Effector CD4-positive, alpha-beta T cell (primary cell): ENCODE data around the gene NRP1.
"Not testable (repeated sequence)": the region's sequence is repeated elsewhere in the genome, so short reads cannot be mapped to it uniquely, and the experiment has no call there.

Experiments used
- DNase-seq: peaks from one replicate; pipeline ENCODE4 v3.0.0-alpha.2; 2020

The NRP1 gene

DNA sequence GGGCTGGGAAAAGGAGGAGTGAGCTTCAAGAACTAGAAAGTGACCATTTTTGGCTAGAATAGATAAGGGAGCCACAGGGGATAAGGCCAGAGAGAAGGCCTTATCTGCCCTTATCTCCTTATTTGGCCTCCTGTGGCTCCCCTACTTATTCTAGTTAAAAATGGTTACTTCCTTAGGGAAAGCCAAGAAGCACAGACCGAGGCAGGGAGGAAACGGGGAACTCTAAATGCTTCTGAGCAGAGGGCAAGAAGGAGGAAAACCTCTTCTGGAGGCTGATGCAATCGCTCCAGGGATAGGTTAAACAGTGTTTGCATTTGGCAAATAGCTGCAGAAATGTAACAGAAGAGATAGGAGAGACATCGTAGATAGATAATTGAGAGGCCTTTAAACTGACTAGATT, 18.6 kb downstream of the NRP1 start:
- DNase-seq, result no peak

DNA sequence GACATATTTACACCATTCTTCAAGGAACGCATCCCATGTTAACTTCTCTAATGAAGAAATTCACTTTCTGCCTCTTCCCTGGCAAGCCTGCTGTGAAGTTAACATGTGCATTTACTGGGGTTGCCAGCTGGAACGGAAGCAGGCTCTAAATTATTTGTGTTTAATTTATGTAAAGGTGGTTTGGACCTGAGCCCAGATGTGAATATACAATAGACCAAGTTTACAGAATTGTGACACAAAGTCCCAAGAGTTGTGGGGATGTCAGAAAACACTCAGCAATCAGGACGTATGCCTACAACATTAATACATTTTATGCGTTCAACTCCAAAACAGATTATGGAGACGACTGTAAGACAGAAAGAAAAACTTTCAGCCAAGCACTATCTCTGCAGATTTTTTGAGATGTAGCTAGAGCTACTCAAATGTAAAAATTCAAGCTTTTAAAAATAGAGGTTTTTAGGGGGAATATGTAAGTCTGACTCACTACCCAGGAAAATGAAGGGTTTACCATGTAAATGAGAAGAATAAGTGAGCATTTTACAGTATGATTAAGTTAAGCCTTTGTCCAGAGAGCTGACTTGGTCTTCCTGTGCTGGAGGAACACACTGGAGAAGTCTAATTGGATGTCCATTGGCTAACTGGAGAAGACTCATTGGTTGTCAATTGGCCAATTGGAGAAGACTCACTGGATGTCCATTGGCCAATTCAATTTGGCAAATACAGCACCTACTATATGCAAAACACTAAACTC, 19.5 kb downstream of the NRP1 start:
- DNase-seq, result no peak

GRCh38 chr10:33311640-33312039, 22.8 kb downstream of the NRP1 start:
- no peak for DNase-seq

GRCh38 chr10:33310853-33311252, 23.6 kb downstream of the NRP1 start:
- DNase-seq, result no peak

DNA sequence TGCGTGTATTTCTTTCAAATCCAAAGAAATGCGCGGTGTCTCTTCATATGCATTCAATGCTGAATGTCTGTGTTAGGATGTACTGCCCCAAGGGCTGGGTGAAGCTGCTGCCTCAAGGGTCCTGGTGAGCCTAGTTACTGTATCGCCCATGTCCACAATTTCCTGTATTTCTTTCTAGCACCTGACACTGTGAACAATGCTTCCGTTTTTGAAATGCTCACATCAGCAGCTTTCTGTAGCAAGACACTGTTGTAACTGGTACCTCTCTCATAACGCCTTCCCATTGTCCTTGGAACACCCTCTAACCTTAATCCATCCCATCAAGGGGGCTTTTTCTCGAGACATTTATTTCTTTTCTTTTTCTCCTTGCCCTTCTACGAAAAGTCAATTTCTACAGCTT, 25.1 kb downstream of the NRP1 start:
- no peak for DNase-seq

DNA sequence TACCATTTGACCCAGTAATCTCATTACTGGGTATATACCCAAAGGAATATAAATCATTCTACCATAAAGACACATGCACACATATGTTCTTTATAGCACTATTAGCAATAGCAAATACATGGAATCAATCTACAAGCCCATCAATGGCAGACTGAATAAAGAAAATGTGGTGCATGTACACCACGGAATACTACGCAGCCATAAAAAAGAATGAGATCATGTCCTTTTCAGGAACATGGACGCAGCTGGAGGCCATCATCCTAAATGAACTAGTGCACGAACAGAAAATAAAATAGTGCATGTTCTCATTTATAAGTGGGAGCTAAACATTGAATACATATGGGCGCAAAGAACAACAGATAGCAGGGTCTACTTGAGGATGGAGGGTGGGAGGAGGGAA, 26.6 kb downstream of the NRP1 start:
- no peak for DNase-seq

GRCh38 chr10:33306701-33307519, 27.6 kb downstream of the NRP1 start:
- DNase-seq, result no peak

DNA sequence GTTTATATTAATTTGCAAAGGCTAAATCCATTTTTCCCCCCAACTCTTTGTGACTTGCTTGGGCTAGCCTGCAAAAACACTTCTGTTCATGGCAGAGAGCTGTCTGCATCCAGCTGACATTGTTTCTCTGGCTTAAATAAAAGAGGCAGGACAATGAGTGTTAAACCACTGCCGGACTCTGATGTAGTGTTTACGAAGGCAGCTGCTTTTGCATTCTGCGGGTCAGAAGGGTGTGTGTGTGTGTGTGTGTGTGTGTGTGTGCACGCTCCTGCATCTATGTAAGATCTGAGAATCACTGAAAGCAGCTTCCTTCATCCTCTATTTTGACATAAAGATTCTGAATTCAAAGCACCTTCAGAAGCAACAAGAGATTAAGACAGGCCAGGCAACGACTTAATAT, 28.3 kb downstream of the NRP1 start:
- DNase-seq, result no peak

DNA sequence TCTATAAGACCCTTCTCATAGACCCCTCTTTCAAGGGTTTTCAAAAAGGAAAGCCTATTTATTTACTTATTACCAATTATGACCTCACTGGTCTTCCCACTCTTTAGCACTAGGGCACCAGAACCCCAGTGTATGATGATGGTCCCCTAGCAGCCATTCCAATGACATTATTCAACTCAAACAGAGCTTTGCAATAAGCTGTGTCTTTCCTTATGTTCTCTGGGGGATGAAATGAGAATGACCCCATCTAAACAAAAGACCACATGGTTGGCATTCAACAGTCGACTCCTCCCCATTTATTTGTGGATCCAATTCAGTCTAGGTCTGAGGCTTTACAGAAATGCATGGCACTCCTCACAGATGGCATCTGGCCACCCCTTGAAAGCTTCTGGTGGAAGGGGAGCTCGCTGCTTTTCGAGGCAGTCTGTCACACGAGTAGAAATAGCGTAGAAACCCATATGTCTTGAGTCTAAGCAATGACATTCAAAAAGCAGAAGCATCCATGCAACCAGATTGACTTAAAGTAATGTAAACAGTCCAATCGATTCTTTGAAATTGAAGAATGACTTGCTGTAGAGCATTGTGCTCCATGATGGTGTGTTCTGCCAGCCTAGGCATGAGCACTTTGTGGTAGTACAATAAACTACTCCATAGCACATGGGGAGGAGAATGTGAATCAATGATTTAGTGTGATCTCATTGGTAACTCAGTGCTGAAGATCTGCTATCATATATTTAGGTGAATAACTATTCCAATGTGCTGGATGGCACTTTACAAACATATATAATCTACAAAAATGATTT, 29.8 kb downstream of the NRP1 start:
- DNase-seq, result no peak

GRCh38 chr10:33303988-33304387, 30.5 kb downstream of the NRP1 start:
- no peak for DNase-seq

DNA sequence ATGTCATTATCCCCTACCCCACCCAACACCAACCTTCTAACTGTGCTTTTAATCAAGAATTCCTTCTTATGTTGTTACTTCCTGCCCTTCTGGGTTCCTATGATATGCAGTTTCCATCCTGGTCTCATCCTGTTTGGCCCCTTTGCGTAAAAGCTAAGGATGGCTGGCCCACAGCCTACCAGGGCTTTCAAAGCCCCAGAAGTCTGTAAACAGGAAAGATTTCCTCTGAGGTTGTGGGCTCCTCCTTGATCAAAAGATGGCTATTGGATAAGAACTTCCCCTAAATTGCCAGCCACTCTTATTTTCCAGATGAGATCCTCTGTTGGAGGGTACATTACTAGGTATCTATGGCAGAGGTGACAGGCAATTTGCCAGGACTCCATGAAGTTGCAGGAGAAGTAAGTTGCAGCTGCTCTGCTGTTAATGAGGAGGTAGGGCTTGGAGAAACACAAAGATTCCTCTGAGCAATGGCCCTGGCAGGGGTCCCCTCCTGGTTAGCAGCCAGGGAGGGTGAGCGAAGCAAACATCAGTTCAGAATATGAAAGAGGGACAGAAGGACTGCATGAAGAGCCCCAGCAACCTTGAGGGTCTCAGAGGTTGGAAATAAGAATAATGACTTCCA, 32.1 kb downstream of the NRP1 start:
- DNase-seq, result no peak

DNA sequence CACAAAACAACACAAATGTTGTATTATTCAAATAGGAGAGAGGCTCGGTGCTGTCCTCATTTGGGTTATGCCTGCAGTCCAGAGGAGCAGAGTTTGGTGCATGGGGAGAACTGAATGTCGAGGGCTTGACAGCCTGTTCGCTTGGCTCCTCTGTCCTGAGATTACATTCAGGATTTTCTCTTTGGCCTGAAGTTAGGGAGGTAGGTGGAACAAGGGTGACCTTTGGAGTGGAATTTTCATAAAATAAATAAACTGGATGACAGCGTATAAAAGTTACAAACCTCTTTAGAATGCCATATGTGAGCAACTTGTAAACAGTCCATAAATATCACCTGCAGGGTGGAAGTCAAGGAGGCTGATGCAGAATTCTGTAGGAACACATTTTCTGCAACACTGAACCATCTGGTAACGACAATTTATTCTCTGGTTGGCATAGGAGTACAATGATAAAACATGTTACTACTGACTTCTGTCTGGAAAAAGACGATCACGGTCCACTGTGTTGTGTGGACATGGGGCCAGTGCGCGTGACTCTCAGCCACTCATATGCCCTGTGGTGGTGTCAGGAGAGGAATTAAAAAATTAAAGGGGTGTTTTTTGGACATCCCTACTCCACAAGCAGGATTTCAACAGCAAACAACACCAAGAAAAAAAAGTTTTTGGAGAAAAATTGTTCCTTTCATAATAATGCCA, 33.2 kb downstream of the NRP1 start:
- no peak for DNase-seq

DNA sequence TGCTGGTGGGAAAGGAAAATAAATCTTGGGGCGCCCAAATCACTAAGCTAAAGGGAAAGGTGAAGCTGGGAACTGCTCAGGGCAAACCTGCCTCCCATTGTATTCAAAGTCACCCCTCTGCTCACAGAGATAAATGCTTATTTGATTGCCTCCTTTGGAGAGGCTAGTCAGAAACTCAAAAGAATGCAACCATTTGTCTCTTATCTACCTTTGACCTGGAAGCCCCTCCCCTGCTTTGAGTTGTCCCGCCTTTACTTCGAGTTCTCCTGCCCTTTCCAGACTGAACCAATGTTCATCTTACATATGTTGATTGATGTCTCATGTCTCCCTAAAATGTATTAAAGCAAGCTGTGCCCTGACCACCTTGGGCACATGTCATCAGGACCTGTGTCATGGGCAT, 33.9 kb downstream of the NRP1 start:
- DNase-seq, result not testable (repeated sequence)

GRCh38 chr10:33298893-33299292, 35.6 kb downstream of the NRP1 start:
- DNase-seq, result no peak

DNA sequence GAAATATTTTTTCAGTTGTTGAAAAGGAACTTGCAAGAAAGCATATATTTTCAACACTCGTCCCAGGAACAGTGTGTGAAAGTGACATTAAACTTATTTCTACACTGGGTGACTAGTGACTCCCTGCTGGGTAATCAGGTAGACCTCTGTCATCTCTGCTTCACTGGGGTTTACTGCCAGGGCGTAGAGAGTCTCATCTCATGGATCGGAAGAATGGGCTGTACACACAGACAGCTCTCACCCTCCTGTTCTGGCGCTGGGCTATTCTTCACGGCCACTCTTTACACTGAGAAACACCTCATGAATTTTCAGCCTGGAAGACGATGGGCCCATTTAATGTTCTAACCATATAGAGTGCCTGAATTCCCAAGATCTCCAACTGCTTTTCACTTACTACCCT, 36.4 kb downstream of the NRP1 start:
- DNase-seq, result no peak

GRCh38 chr10:33295851-33296250, 38.6 kb downstream of the NRP1 start:
- no peak for DNase-seq

GRCh38 chr10:33293531-33294170, 40.8 kb downstream of the NRP1 start:
- no peak for DNase-seq

GRCh38 chr10:33293076-33293475, 41.4 kb downstream of the NRP1 start:
- no peak for DNase-seq

- no peak for DNase-seq
Measured at GRCh38 chr10:33291053-33291592, 43.3 kb downstream of the NRP1 start.

GRCh38 chr10:33290321-33291052, 44.0 kb downstream of the NRP1 start:
- no peak for DNase-seq

- DNase-seq, result no peak
Measured at GRCh38 chr10:33289776-33290175, 44.7 kb downstream of the NRP1 start.
